ENCODE results near the gene NUP188.

Gene NUP188

GRCh38 chr9:128902351-128903078, 45.0 kb upstream of the NUP188 start:
- TF ChIP-seq, protein P1, sequence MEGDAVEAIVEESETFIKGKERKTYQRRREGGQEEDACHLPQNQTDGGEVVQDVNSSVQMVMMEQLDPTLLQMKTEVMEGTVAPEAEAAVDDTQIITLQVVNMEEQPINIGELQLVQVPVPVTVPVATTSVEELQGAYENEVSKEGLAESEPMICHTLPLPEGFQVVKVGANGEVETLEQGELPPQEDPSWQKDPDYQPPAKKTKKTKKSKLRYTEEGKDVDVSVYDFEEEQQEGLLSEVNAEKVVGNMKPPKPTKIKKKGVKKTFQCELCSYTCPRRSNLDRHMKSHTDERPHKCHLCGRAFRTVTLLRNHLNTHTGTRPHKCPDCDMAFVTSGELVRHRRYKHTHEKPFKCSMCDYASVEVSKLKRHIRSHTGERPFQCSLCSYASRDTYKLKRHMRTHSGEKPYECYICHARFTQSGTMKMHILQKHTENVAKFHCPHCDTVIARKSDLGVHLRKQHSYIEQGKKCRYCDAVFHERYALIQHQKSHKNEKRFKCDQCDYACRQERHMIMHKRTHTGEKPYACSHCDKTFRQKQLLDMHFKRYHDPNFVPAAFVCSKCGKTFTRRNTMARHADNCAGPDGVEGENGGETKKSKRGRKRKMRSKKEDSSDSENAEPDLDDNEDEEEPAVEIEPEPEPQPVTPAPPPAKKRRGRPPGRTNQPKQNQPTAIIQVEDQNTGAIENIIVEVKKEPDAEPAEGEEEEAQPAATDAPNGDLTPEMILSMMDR (IDR thresholded peaks at IDR 0.05; ENCODE audit: extremely low read depth, missing control alignments) = no peak
- DNase-seq (ENCODE audit: low spot score) = peak; percentile 85

DNA sequence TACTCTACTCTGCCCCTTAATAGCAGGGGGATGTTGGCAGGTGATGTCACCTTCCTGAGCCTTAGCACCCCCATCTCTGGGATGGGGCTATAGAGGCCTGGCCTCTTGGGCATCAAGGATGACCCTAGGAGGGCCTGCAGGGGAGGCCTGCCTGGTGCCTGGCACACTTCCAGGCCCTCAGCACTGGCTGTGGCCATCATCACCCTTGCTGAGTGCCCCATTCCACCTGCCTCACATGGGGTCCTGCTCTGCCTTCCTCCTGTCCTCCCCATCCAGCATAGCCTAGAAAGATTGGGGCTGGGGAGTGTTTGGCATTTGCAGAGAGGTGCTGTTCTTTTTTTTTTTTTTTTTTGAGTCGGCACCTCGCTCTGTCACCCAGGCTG, 44.4 kb upstream of the NUP188 start:
- TF ChIP-seq, protein P1 (IDR thresholded peaks at IDR 0.05; ENCODE audit: extremely low read depth, missing control alignments) = no peak
- no peak for DNase-seq (ENCODE audit: low spot score)

- TF ChIP-seq, protein P1 (IDR thresholded peaks at IDR 0.05; ENCODE audit: extremely low read depth, missing control alignments) = no peak
- DNase-seq (ENCODE audit: low spot score) = no peak
These were observed 43.5 kb upstream of the NUP188 start for GRCh38 chr9:128903871-128904620.

- no peak for DNase-seq (ENCODE audit: low spot score)
- TF ChIP-seq, protein P1 (IDR thresholded peaks at IDR 0.05; ENCODE audit: extremely low read depth, missing control alignments) = no peak
These were observed 41.5 kb upstream of the NUP188 start for GRCh38 chr9:128905964-128906363.

DNA sequence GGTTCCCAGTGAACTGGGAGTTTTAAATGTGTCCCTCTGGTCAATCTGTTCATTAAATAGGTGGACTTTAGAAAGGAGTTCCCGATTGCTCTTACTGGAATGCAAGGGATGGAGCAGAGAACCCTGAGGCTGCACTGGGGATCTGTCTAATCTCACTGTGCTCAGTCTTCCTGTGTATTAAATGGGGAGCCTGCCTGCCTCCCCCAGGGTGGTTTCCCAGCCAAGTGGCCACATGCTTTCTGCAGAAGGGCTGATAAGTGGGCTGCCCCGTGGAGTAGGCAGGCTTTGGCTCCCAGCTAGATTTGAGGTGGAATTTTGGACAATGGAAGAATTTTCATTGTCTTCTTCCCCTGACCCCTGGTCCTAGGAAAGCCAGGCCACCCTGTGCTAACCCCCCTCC, 40.8 kb upstream of the NUP188 start:
- DNase-seq (ENCODE audit: low spot score) = no peak
- TF ChIP-seq, protein P1 (IDR thresholded peaks at IDR 0.05; ENCODE audit: extremely low read depth, missing control alignments) = no peak

GRCh38 chr9:128908372-128908771, 39.1 kb upstream of the NUP188 start:
- DNase-seq (ENCODE audit: low spot score) = no peak
- TF ChIP-seq, protein P1 (IDR thresholded peaks at IDR 0.05; ENCODE audit: extremely low read depth, missing control alignments) = no peak

- DNase-seq (ENCODE audit: low spot score) = no peak
- TF ChIP-seq, protein P1 (IDR thresholded peaks at IDR 0.05; ENCODE audit: extremely low read depth, missing control alignments) = no peak
These were observed 37.6 kb upstream of the NUP188 start for GRCh38 chr9:128909859-128910258.

All from GM20000 (cell line).